Activated CD4-positive, alpha-beta T cell treated with anti-CD3 and anti-CD28 coated beads, Interleukin-2, amount 50 U/mL, for 1 hour (primary cell): Measurements from ENCODE around the gene PTPRU.

Source experiments
- DNase-seq: peaks from one replicate; pipeline ENCODE4 v3.0.0-alpha.2; 2020

PTPRU gene

GRCh38 chr1:29320156-29320940 is 84.0 kb downstream of the PTPRU start:
- DNase-seq = no peak

GRCh38 chr1:29321176-29321575 is 84.9 kb downstream of the PTPRU start:
- no peak for DNase-seq

GRCh38 chr1:29322147-29322694 is 85.9 kb downstream of the PTPRU start:
- DNase-seq = no peak

- DNase-seq = no peak
Observed at GRCh38 chr1:29322861-29323585, 86.7 kb downstream of the PTPRU start.

GRCh38 chr1:29323636-29324035 is 87.3 kb downstream of the PTPRU start:
- no peak for DNase-seq

- DNase-seq = no peak
Observed at GRCh38 chr1:29324202-29324601, 87.9 kb downstream of the PTPRU start.

- no peak for DNase-seq
Observed at GRCh38 chr1:29324771-29325351, 88.5 kb downstream of the PTPRU start.

- no peak for DNase-seq
Observed at GRCh38 chr1:29325675-29326074, 89.4 kb downstream of the PTPRU start.

- DNase-seq = no peak
Observed at GRCh38 chr1:29326123-29326522, 89.8 kb downstream of the PTPRU start.

- DNase-seq = no peak
Observed at GRCh38 chr1:29327223-29327935, 91.1 kb downstream of the PTPRU start.

- no peak for DNase-seq
Observed at GRCh38 chr1:29329022-29329775, 92.9 kb downstream of the PTPRU start.

- no peak for DNase-seq
Observed at GRCh38 chr1:29330089-29330488, 93.8 kb downstream of the PTPRU start.

- no peak for DNase-seq
Observed at GRCh38 chr1:29330856-29331255, 94.5 kb downstream of the PTPRU start.

- DNase-seq = no peak
Observed at GRCh38 chr1:29331309-29331708, 95.0 kb downstream of the PTPRU start.

GRCh38 chr1:29331729-29332128 is 95.4 kb downstream of the PTPRU start:
- no peak for DNase-seq

GRCh38 chr1:29332204-29332603 is 95.9 kb downstream of the PTPRU start:
- no peak for DNase-seq

GRCh38 chr1:29333008-29333407 is 96.7 kb downstream of the PTPRU start:
- no peak for DNase-seq

- DNase-seq = no peak
Observed at GRCh38 chr1:29335573-29335972, 99.3 kb downstream of the PTPRU start.

- no peak for DNase-seq
Observed at GRCh38 chr1:29338908-29339575, 102.7 kb downstream of the PTPRU start.

- DNase-seq = no peak
Observed at GRCh38 chr1:29341936-29342335, 105.6 kb downstream of the PTPRU start.

GRCh38 chr1:29342351-29342750 is 106.0 kb downstream of the PTPRU start:
- DNase-seq = no peak

GRCh38 chr1:29342983-29343382 is 106.7 kb downstream of the PTPRU start:
- no peak for DNase-seq
